Choroid plexus epithelial cell (primary cell): ENCODE data around the gene HBM.

Source experiments
- DNase-seq: peaks from one replicate; pipeline ENCODE4 v3.0.0-alpha.2; 2010; ENCODE audit warnings: low read depth
- H3K4me3 ChIP-seq: 2 replicates; pipeline ENCODE4 v1.5.1; 2011; ENCODE audit warnings: low read depth, mild to moderate bottlenecking, control low read depth, low read length, moderate library complexity
- CTCF ChIP-seq: conservative IDR thresholded peaks from 2 replicates; pipeline ENCODE4 v1.5.1; 2011; ENCODE audit warnings: low read depth, mild to moderate bottlenecking, control low read depth, inconsistent platforms, low read length, moderate library complexity

The HBM gene

GRCh38 chr16:165539-166374 lies at the start of gene HBM:
Gene HBM, plus strand, starts transcription at chr16:165978. Its CDS starts 20 bp downstream, at chr16:165998.
- no peak for TF ChIP-seq CTCF
- DNase-seq: no peak
- H3K4me3 ChIP-seq: no peak within 1 kb of the TSS

GRCh38 chr16:116015-116414 lies 49.8 kb upstream of the HBM start:
- DNase-seq: no peak
- no peak overlapping the region for H3K4me3 ChIP-seq
- TF ChIP-seq CTCF: no peak

- peak; percentile 44 for DNase-seq
- TF ChIP-seq CTCF: peak; percentile 80
- H3K4me3 ChIP-seq: no peak overlapping the region
Measured at GRCh38 chr16:117379-118365, 48.1 kb upstream of the HBM start.

GRCh38 chr16:118857-119256 lies 46.9 kb upstream of the HBM start:
- no peak overlapping the region for H3K4me3 ChIP-seq
- TF ChIP-seq CTCF: no peak
- DNase-seq: no peak

- no peak for DNase-seq
- no peak overlapping the region for H3K4me3 ChIP-seq
- no peak for TF ChIP-seq CTCF
Measured at GRCh38 chr16:119295-119694, 46.5 kb upstream of the HBM start.

- DNase-seq: no peak
- TF ChIP-seq CTCF: no peak
- H3K4me3 ChIP-seq: no peak overlapping the region
Measured at GRCh38 chr16:119835-120491, 45.8 kb upstream of the HBM start.
